ENCODE results near the gene NPEPL1. TPM values are rescaled to one million over a fixed set of nuclear protein-coding genes. Genes with fewer than 3 reads are reported as not detected.
A peak's percentile ranks its signal among the peaks of the same experiment; 100 is the strongest.

NPEPL1 gene
- total RNA-seq, 1 experiment from 2014 or later, result 31.1 TPM

- no peaks in the 10 kb centered on the region for H3K9me3 Mint-ChIP-seq
- no peak overlapping the region for H4K91ac ChIP-seq (ENCODE audit: insufficient read length, low read depth, low read length)
- no peak overlapping the region for H2BK5ac ChIP-seq (ENCODE audit: insufficient read length, low read length)
- H3K9ac ChIP-seq (ENCODE audit: extremely low read depth, insufficient read length, low read length), result peak overlapping the region; percentile 21
- H2AFZ ChIP-seq (ENCODE audit: low read length), result no peak overlapping the region
- H3K23me2 ChIP-seq (ENCODE audit: insufficient read length, low read depth, low read length, poor library complexity, severe bottlenecking), result no peaks in the 10 kb centered on the region
- no peak overlapping the region for H3T11ph ChIP-seq (ENCODE audit: low read length)
- DNase-seq, result no peak
- no peak overlapping the region for H2BK120ac ChIP-seq (ENCODE audit: low read depth, low read length, poor library complexity, severe bottlenecking)
- H3K56ac ChIP-seq (ENCODE audit: insufficient read length, low read depth, low read length), result no peak overlapping the region
- H3K9me3 ChIP-seq (ENCODE audit: control insufficient read depth, low read depth, low read length), result no peaks in the 10 kb centered on the region
- H3K4me1 Mint-ChIP-seq, result peaks cover 67 to 80% of the 10 kb centered on the region in 2 experiments
- no peak overlapping the region for H2BK20ac ChIP-seq (ENCODE audit: low read depth, low read length, poor library complexity, severe bottlenecking)
- H3K4ac ChIP-seq (ENCODE audit: low read depth, low read length), result no peak overlapping the region
- no peaks in the 10 kb centered on the region for H3K27me3 ChIP-seq (ENCODE audit: insufficient read depth, low read length)
- no peak overlapping the region for H2AK5ac ChIP-seq (ENCODE audit: insufficient read length, low read length)
- H2BK12ac ChIP-seq (ENCODE audit: insufficient read length, low read depth, low read length), result peak overlapping the region; percentile 76
- no peak overlapping the region for H4K5ac ChIP-seq (ENCODE audit: insufficient read length, low read depth, low read length)
- peak overlapping the region; percentile 100; the same call in 1 of the 2 replicates for H2BK15ac ChIP-seq (ENCODE audit: low read depth, low read length)
- H3K79me1 ChIP-seq (ENCODE audit: insufficient read depth, low read depth, low read length, poor library complexity, severe bottlenecking), result no peaks in the 10 kb centered on the region
- H4K20me1 ChIP-seq (ENCODE audit: control insufficient read depth, insufficient read depth, insufficient read length), result no peaks in the 10 kb centered on the region
- no peak overlapping the region for H3K23ac ChIP-seq (ENCODE audit: insufficient read length, low read depth, low read length)
- H3K4me2 ChIP-seq (ENCODE audit: insufficient read depth, insufficient read length, low read length), result no peak overlapping the region
- no peaks in the 10 kb centered on the region for H3K27me3 Mint-ChIP-seq (ENCODE audit: low read depth)
- TF ChIP-seq CTCF (conservative IDR thresholded peaks at IDR 0.05), result no peak
- no peak overlapping the region for H3K27ac ChIP-seq (ENCODE audit: insufficient read length, low read depth, low read length)
- H4K8ac ChIP-seq (replicated peaks; ENCODE audit: insufficient read length, low read depth, low read length), result no peak overlapping the region
- peak overlapping the region in 2 of 3 experiments; percentile 1 to 36; a peak in 2 of 7 replicates for H3K27ac Mint-ChIP-seq
- WGBS (ENCODE audit: extremely low coverage, insufficient read length, low lambda C conversion rate), result no CpG with 5 or more reads among the region's 11 CpGs
- no peak overlapping the region for H3K18ac ChIP-seq (ENCODE audit: insufficient read length, low read depth, low read length)
- peaks cover 4 to 52% (median 41%) of the 10 kb centered on the region in 3 experiments for H3K36me3 Mint-ChIP-seq (ENCODE audit: insufficient read depth in 1 of 3, low read depth in 3 of 3)
- no peak overlapping the region for H3K4me3 Mint-ChIP-seq
- H3K14ac ChIP-seq (ENCODE audit: insufficient read depth, low read length), result peak overlapping the region; percentile 35; the same call in 1 of the 2 replicates
- peaks cover 19% of the 10 kb centered on the region; the same call in 1 of the 2 replicates for H3K79me2 ChIP-seq (ENCODE audit: insufficient read depth, low read length)
- H3K4me1 ChIP-seq (ENCODE audit: insufficient read depth, low read length), result peaks cover 14% of the 10 kb centered on the region; the same call in 1 of the 2 replicates
These were observed 27.0 kb upstream of the NPEPL1 start for GRCh38 chr20:58665606-58666005.

Data from H9 (cell line).